Testis (tissue), 3 donors: ENCODE results near the gene GABBR2. TPM values are rescaled to one million over a fixed set of nuclear protein-coding genes. Genes with fewer than 3 reads are reported as not detected.

Experiments
- DNase-seq: peaks from one replicate; pipeline ENCODE4 v3.0.0-alpha.2; 2019
- H3K27ac ChIP-seq, 2 donors: fragments of 200-600 bp; sonication (generic); one replicate each; pipeline ENCODE4 v1.5.1; 2019
- H3K27me3 ChIP-seq: fragments of 200-600 bp; sonication (generic); one replicate; pipeline ENCODE4 v1.5.1; 2019
- H3K36me3 ChIP-seq: fragments of 200-600 bp; sonication (generic); one replicate; pipeline ENCODE4 v1.5.1; 2017; ENCODE audit warnings: low read depth; ENCODE audit errors: missing control alignments
- H3K4me1 ChIP-seq: fragments of 200-600 bp; sonication (generic); one replicate; pipeline ENCODE4 v1.5.1; 2019
- H3K4me3 ChIP-seq, 2 donors: fragments of 200-600 bp; sonication (generic); one replicate each; pipeline ENCODE4 v1.5.1; 2017 to 2019
- H3K9me3 ChIP-seq: fragments of 200-600 bp; sonication (generic); one replicate; pipeline ENCODE4 v1.5.1; 2017
- POLR2A ChIP-seq: fragments of 450-650 bp; IDR thresholded peaks from one replicate; pipeline ENCODE4 v1.6.1; 2017; ENCODE audit warnings: antibody characterized with exemption, mild to moderate bottlenecking, moderate library complexity
- WGBS, 2 donors: methylation state at CpG; one replicate each; pipeline ENCODE4 v1.1.5; 2018; 5-methylcytosine and 5-hydroxymethylcytosine counted together
- intact Hi-C: fragments of 100-400 bp; cut with DNase I; formaldehyde crosslinking; loops from one replicate; pipeline ENCODE4 v1.15.1; 2023; ENCODE audit warnings: low total_unique reads
- polyA plus RNA-seq: library from polyadenylated mRNA; stranded (reverse); fragments of 350-450 nt; fragmentation: Illumina TruSeq; extraction: RNeasy Lipid Tissue Mini Kit (QIAGEN cat#74804); gene quantifications from one replicate; pipeline ENCODE4 v1.2.3, GENCODE V29; 2014; ENCODE audit warnings: low read depth, low replicate concordance; ENCODE audit not compliant: insufficient read depth
- total RNA-seq, 2 donors: library from RNA; depleted of rRNA; stranded (reverse); fragments of >200 nt; gene quantifications; one replicate each; pipeline ENCODE4 v1.2.3, GENCODE V29; 2016
- TF ChIP-seq, protein P1 (sequence below), 3 experiments: fragments of 450-650 bp in 2 of 3; fragments of 200-600 bp in 1 of 3; sonication (generic) in 1 of 3; IDR thresholded peaks; one replicate each; pipeline ENCODE4 v1.5.1; 2016 to 2019; ENCODE audit warnings: antibody characterized with exemption in 3 of 3, mild to moderate bottlenecking in 2 of 3, moderate library complexity in 1 of 3

GABBR2 gene
- total and polyA plus RNA-seq, 3 donors from 2014 or later = 3.0 to 8.1 (median 6.9) TPM

DNA sequence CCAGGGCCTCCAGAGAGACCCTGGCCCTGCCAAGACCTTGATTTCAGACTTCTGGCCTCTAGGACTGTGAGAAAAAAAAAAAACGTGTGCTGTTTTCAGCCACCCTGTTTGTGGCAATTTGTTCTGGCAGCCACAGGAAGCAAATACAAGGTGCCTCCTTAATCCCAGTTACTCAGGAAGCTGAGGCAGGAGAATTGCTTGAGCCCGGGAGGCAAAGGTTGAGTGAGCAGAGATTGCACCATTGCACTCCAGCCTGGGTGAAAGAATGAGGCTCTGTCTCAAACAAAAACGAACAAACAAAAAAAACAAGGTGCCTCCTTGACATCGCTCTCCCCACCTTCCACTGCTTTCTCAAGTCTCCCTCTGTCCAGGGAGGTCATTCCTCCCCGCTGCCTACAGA, 98.0 kb downstream of the GABBR2 start:
- TF ChIP-seq, protein P1, sequence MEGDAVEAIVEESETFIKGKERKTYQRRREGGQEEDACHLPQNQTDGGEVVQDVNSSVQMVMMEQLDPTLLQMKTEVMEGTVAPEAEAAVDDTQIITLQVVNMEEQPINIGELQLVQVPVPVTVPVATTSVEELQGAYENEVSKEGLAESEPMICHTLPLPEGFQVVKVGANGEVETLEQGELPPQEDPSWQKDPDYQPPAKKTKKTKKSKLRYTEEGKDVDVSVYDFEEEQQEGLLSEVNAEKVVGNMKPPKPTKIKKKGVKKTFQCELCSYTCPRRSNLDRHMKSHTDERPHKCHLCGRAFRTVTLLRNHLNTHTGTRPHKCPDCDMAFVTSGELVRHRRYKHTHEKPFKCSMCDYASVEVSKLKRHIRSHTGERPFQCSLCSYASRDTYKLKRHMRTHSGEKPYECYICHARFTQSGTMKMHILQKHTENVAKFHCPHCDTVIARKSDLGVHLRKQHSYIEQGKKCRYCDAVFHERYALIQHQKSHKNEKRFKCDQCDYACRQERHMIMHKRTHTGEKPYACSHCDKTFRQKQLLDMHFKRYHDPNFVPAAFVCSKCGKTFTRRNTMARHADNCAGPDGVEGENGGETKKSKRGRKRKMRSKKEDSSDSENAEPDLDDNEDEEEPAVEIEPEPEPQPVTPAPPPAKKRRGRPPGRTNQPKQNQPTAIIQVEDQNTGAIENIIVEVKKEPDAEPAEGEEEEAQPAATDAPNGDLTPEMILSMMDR (IDR thresholded peaks at IDR 0.05) = no peak
- no peak for TF ChIP-seq POLR2A

DNA sequence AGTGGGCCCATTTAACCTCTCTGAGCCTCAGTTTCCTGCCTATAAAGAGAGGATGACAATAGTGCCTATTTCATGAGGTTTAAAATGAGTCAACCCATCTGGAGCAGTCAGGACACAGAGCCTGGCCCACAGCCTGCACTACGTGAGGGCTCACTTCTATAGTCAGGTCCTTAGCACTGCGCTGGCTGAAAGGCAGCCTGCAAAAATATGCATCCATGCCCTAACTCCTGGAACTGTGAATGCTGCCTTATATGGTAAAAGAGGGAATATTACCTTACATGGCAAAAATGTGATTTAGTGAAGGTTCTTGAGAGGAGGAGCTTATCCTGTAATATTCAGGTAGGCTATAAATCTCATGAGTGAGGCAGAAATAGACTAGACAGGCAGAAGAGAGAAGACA, 98.5 kb downstream of the GABBR2 start:
- WGBS, 2 donors = 85 to 86% methylated on average over 2 of the region's 2 CpGs
- TF ChIP-seq, protein P1 (IDR thresholded peaks at IDR 0.05) = no peak
- TF ChIP-seq POLR2A = no peak
- intact Hi-C loops = no loop called here
- Histone ChIP-seq H3K27ac (no peak overlapping the region), H3K4me1 (no peaks in the 10 kb centered on the region), H3K9me3 (no peaks in the 10 kb centered on the region), H3K36me3 (no peaks in the 10 kb centered on the region), H3K27me3 (no peaks in the 10 kb centered on the region), H3K4me3 (no peak overlapping the region)
- no peak for DNase-seq

More for the DNA sequence above, 98.0 kb downstream of the GABBR2 start:
- Histone ChIP-seq H3K27ac (no peak overlapping the region), H3K36me3 (no peaks in the 10 kb centered on the region), H3K4me3 (no peak overlapping the region), H3K9me3 (no peaks in the 10 kb centered on the region), H3K4me1 (no peaks in the 10 kb centered on the region), H3K27me3 (no peaks in the 10 kb centered on the region)
- DNase-seq = no peak
- intact Hi-C loops = no loop called here
- WGBS, 2 donors = 71 to 82% methylated on average over 5 of the region's 5 CpGs

DNA sequence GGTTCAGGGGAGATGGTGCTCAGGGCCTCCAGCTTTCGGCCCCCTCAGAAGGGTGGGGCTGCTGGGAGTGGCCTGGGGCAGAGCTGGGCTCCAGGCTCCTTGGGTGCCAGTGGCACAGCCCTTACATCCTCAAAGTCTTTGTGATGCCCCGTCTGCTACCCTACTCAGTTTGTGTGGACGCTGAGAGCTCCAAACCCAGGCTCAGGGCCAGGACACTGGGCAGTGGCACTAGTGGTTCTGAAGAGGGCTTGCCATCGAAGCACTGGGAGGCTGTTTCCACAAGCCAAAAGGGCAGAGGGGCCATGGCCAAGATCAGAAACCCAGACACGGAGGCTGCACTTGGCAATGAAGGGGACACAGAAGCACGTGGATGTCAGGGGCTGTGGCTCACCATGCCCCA, 99.1 kb downstream of the GABBR2 start:
- Histone ChIP-seq H3K27me3 (no peaks in the 10 kb centered on the region), H3K36me3 (no peaks in the 10 kb centered on the region), H3K4me1 (peaks cover under 1% of the 10 kb centered on the region), H3K27ac (no peak overlapping the region), H3K9me3 (no peaks in the 10 kb centered on the region), H3K4me3 (no peak overlapping the region)
- DNase-seq = no peak
- intact Hi-C loops = no loop called here
- TF ChIP-seq POLR2A = no peak
- 40 to 73% methylated on average over 2 to 6 of the region's 6 CpGs for WGBS, 2 donors

DNA sequence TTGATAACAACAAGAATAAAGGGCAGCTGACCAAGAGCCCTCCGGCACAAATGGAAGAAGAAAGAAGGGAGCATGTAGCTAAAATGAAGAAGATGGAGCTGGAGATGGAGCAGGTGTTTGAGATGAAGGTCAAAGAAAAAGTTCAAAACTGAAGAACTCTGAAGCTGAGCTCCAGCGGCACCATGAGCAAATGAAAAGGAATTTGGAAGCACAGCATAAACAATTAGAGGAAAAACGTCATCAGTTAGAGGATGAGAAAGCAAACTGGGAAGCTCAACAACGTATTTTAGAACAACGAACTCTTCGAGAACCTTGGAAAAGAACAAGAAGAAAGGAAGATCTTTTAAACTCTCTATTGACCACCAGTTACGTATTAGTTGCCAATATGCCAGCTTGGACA, 100.9 kb downstream of the GABBR2 start:
- Histone ChIP-seq H3K9me3 (no peaks in the 10 kb centered on the region), H3K4me1 (peaks cover 13% of the 10 kb centered on the region), H3K4me3 (no peak overlapping the region), H3K36me3 (no peaks in the 10 kb centered on the region), H3K27ac (no peak overlapping the region), H3K27me3 (no peaks in the 10 kb centered on the region)
- DNase-seq = no peak
- intact Hi-C loops = no loop called here
- TF ChIP-seq POLR2A = no peak
- WGBS, 2 donors = 66 to 83% methylated on average over 7 of the region's 7 CpGs

DNA sequence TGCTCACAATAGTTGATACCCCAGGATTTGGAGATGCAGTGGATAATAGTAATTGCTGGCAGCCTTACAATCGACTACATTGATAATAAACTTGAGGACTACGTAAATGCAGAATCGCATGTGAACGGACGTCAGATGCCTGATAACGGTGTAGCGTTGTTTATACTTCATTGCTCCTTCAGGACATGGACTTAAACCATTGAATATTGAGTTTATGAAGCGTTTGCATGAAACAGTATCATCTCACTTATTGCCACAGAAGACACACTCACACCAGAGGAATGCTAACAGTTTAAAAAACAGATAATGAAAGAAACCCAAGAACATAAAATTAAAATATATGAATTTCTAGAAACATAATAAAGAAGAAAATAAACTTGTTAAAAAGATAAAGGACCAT, 101.6 kb downstream of the GABBR2 start:
- Histone ChIP-seq H3K36me3 (no peaks in the 10 kb centered on the region), H3K4me3 (no peak overlapping the region), H3K27me3 (no peaks in the 10 kb centered on the region), H3K4me1 (peaks cover 18% of the 10 kb centered on the region), H3K9me3 (no peaks in the 10 kb centered on the region), H3K27ac (no peak overlapping the region)
- TF ChIP-seq POLR2A = no peak
- no peak for DNase-seq
- intact Hi-C loops = no loop called here
- 84 to 92% methylated on average over 8 of the region's 8 CpGs for WGBS, 2 donors

DNA sequence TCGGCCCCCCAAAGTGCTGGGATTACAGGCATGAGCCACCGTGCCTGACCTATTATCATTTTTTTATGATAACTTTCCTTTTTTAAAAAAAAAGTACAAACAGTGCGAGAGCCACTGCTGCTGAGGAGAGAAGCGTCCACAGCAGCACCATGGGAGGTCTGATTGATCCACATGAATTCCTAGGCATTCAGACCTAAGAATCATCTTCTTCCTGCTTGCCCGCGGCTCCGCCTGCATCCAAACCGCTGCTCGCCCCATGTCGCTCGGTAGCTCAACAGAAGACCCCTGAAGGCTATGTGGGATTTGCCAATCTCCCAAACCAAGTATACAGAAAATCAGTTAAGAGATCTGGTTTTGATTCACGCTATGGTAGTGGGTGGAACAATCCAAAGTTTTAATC, 102.0 kb downstream of the GABBR2 start:
- H3K27me3 ChIP-seq = no peaks in the 10 kb centered on the region
- intact Hi-C loops = no loop called here
- no peak for DNase-seq
- H3K4me3 ChIP-seq = no peak overlapping the region
- peaks cover 18% of the 10 kb centered on the region for H3K4me1 ChIP-seq
- H3K36me3 ChIP-seq = no peaks in the 10 kb centered on the region
- TF ChIP-seq, protein P1 (IDR thresholded peaks at IDR 0.05) = no peak
- TF ChIP-seq POLR2A = no peak
- no peaks in the 10 kb centered on the region for H3K9me3 ChIP-seq
- 85 to 94% methylated on average over 12 of the region's 12 CpGs for WGBS, 2 donors
- H3K27ac ChIP-seq = no peak overlapping the region
